Ishikawa (cell line): ENCODE results near the gene GDF15.

ENCODE experiments used
- EGR1 ChIP-seq: IDR thresholded peaks from 2 replicates; pipeline ENCODE4 v1.6.1; 2012
- EP300 ChIP-seq: IDR thresholded peaks from 2 replicates; pipeline ENCODE4 v1.6.1; 2012; ENCODE audit warnings: borderline replicate concordance
- FOXM1 ChIP-seq: IDR thresholded peaks from 2 replicates; pipeline ENCODE4 v1.6.1; 2012; ENCODE audit warnings: low read depth, borderline replicate concordance
- MAX ChIP-seq: IDR thresholded peaks from 2 replicates; pipeline ENCODE4 v1.6.1; 2012
- TAF1 ChIP-seq: IDR thresholded peaks from 2 replicates; pipeline ENCODE4 v1.6.1; 2012; ENCODE audit warnings: low read depth, mild to moderate bottlenecking
- YY1 ChIP-seq: IDR thresholded peaks from 2 replicates; pipeline ENCODE4 v1.6.1; 2012; ENCODE audit warnings: low read depth
- ZBTB7A ChIP-seq: IDR thresholded peaks from 2 replicates; pipeline ENCODE4 v1.6.1; 2012; ENCODE audit warnings: low read depth

DNA sequence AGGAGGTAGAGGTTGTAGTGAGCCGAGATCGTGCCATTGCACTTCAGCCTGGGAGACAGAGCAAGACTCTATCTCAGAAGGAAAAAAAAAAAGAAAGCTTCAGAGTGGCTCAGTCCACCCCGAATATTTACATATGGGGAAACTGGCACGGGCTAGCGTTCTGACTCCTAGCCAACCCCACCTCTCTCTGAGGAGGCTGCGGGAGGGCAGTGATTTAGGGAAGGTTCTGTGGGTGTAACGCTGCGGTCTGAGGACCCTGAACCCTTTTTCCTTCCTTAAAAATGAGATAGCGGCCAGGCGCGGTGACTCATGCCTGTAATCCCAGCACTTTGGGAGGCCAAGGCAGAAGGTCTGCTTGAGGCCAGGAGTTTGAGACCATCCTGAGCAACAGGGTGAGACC lies 6.5 kb downstream of the GDF15 start:
- TF ChIP-seq FOXM1 (no peak), MAX (no peak), ZBTB7A (no peak), YY1 (no peak), EGR1 (no peak), TAF1 (no peak), EP300 (no peak)
